H7 (cell line): Measurements from ENCODE around the gene SRRM5. TPM values are rescaled to one million over a fixed set of nuclear protein-coding genes. Genes with fewer than 3 reads are reported as not detected.
"Not testable (repeated sequence)": the region's sequence is repeated elsewhere in the genome, so short reads cannot be mapped to it uniquely, and the experiment has no call there.

Source experiments
- DNase-seq: peaks from one replicate; pipeline ENCODE4 v3.0.0; 2012
- H3K27me3 ChIP-seq: 2 replicates; pipeline ENCODE4 v1.6.0; 2011; ENCODE audit warnings: mild to moderate bottlenecking, low read length; ENCODE audit not compliant: control insufficient read depth, insufficient read depth
- H3K36me3 ChIP-seq: replicated peaks from 2 replicates; pipeline ENCODE4 v1.5.1; 2011; ENCODE audit warnings: low read length; ENCODE audit not compliant: control insufficient read depth, insufficient read depth
- H3K4me3 ChIP-seq: 2 replicates; pipeline ENCODE4 v1.5.1; 2011; ENCODE audit warnings: low read depth, mild to moderate bottlenecking, control low read depth, low read length, moderate library complexity; ENCODE audit not compliant: insufficient read depth
- total RNA-seq: library from RNA; depleted of rRNA; stranded (reverse); fragments of >200 nt; shearing (Covaris generic); gene quantifications from 2 replicates; pipeline ENCODE4 v1.2.3, GENCODE V29; 2014

Gene SRRM5
- total RNA-seq, 1 experiment from 2014 or later: 0.21 TPM

- Histone ChIP-seq H3K27me3 (no peaks in the 10 kb centered on the region), H3K4me3 (no peak overlapping the region), H3K36me3 (no peaks in the 10 kb centered on the region)
- DNase-seq: no peak
Measured at GRCh38 chr19:43582495-43582894, 29.4 kb upstream of the SRRM5 start.

GRCh38 chr19:43584484-43584883, 27.4 kb upstream of the SRRM5 start:
- Histone ChIP-seq H3K36me3 (peaks cover 4% of the 10 kb centered on the region), H3K27me3 (no peaks in the 10 kb centered on the region), H3K4me3 (no peak overlapping the region)
- no peak for DNase-seq

- no peak for DNase-seq
- H3K4me3 ChIP-seq: no peak overlapping the region
- peaks cover 4% of the 10 kb centered on the region for H3K36me3 ChIP-seq
- no peaks in the 10 kb centered on the region for H3K27me3 ChIP-seq
Measured at GRCh38 chr19:43586346-43586745, 25.5 kb upstream of the SRRM5 start.

- not testable (repeated sequence) for H3K27me3 ChIP-seq, H3K36me3 ChIP-seq, DNase-seq, H3K4me3 ChIP-seq
Measured at GRCh38 chr19:43587029-43587428, 24.9 kb upstream of the SRRM5 start.

- H3K36me3 ChIP-seq: peaks cover 12% of the 10 kb centered on the region
- no peaks in the 10 kb centered on the region for H3K27me3 ChIP-seq
- H3K4me3 ChIP-seq: no peak overlapping the region
- DNase-seq: no peak
Measured at GRCh38 chr19:43589277-43589676, 22.6 kb upstream of the SRRM5 start.

- Histone ChIP-seq H3K27me3 (no peaks in the 10 kb centered on the region), H3K4me3 (no peak overlapping the region), H3K36me3 (peaks cover 12% of the 10 kb centered on the region)
- no peak for DNase-seq
Measured at GRCh38 chr19:43589678-43590077, 22.2 kb upstream of the SRRM5 start.

- Histone ChIP-seq H3K36me3 (peaks cover 12% of the 10 kb centered on the region), H3K27me3 (no peaks in the 10 kb centered on the region), H3K4me3 (no peak overlapping the region)
- no peak for DNase-seq
Measured at GRCh38 chr19:43591904-43592772, 19.8 kb upstream of the SRRM5 start.

- peaks cover 12% of the 10 kb centered on the region for H3K36me3 ChIP-seq
- no peak for DNase-seq
- no peak overlapping the region for H3K4me3 ChIP-seq
- no peaks in the 10 kb centered on the region for H3K27me3 ChIP-seq
Measured at GRCh38 chr19:43592800-43593350, 19.0 kb upstream of the SRRM5 start.

GRCh38 chr19:43594081-43594697, 17.7 kb upstream of the SRRM5 start:
- Histone ChIP-seq H3K4me3 (no peak overlapping the region), H3K36me3 (peaks cover 10% of the 10 kb centered on the region)

GRCh38 chr19:43594710-43595604, 16.9 kb upstream of the SRRM5 start:
- peak overlapping the region; percentile 43 for H3K4me3 ChIP-seq
- H3K36me3 ChIP-seq: peaks cover 12% of the 10 kb centered on the region
- no peaks in the 10 kb centered on the region for H3K27me3 ChIP-seq
- DNase-seq: peak; percentile 89

More at GRCh38 chr19:43594081-43594697, 17.7 kb upstream of the SRRM5 start:
- DNase-seq: no peak
- H3K27me3 ChIP-seq: no peaks in the 10 kb centered on the region

- Histone ChIP-seq H3K4me3 (peak overlapping the region; percentile 43), H3K36me3 (peaks cover 14% of the 10 kb centered on the region), H3K27me3 (no peaks in the 10 kb centered on the region)
- DNase-seq: no peak
Measured at GRCh38 chr19:43595605-43595998, 16.3 kb upstream of the SRRM5 start.

- H3K27me3 ChIP-seq: no peaks in the 10 kb centered on the region
- peak within 1 kb of the TSS; percentile 75 for H3K4me3 ChIP-seq
- DNase-seq: peak; percentile 99
- peaks cover 14% of the 10 kb centered on the region for H3K36me3 ChIP-seq
Measured at GRCh38 chr19:43595999-43596841, 15.7 kb upstream of the SRRM5 start, which contains the start of the genes IRGQ and ZNF576. TSS of gene IRGQ (minus strand) at chr19:43596134. CDS start at chr19:43595338, 796 bp downstream. TSS of gene ZNF576 (plus strand) at chr19:43596595. CDS start at chr19:43597109, 514 bp downstream.

GRCh38 chr19:43596842-43597461, 14.9 kb upstream of the SRRM5 start:
- DNase-seq: no peak
- Histone ChIP-seq H3K36me3 (peaks cover 14% of the 10 kb centered on the region), H3K4me3 (peak overlapping the region; percentile 75), H3K27me3 (no peaks in the 10 kb centered on the region)
